Neutrophil (primary cell): Measurements from ENCODE around the gene UNC5B.

ENCODE experiments used
- H3K27ac ChIP-seq: fragments of 200-600 bp; sonication (generic); 2 replicates; pipeline ENCODE4 v1.5.1; 2016; ENCODE audit warnings: mild to moderate bottlenecking, moderate library complexity
- H3K27me3 ChIP-seq: fragments of 200-600 bp; sonication (generic); 2 replicates; pipeline ENCODE4 v1.6.0; 2016; ENCODE audit warnings: mild to moderate bottlenecking
- H3K36me3 ChIP-seq: fragments of 200-600 bp; sonication (generic); 2 replicates; pipeline ENCODE4 v1.5.1; 2017
- H3K4me1 ChIP-seq, 2 experiments: fragments of 200-600 bp in 1 of 2; sonication (generic) in 1 of 2; 1 replicate in 1 of 2; 2 replicates in 1 of 2; pipeline versions ENCODE4 v1.5.1 to v1.6.1; 2013 to 2016; ENCODE audit warnings: low read depth in 1 of 2, low read length in 1 of 2, mild to moderate bottlenecking in 1 of 2, moderate library complexity in 1 of 2; ENCODE audit not compliant: control insufficient read depth in 1 of 2, insufficient read depth in 1 of 2
- H3K4me3 ChIP-seq, 2 experiments: fragments of 200-600 bp in 1 of 2; sonication (generic) in 1 of 2; 1 replicate in 1 of 2; 2 replicates in 1 of 2; pipeline ENCODE4 v1.5.1; 2013 to 2016; ENCODE audit warnings: low read depth in 1 of 2, low read length in 1 of 2, mild to moderate bottlenecking in 1 of 2, moderate library complexity in 1 of 2
- H3K9me3 ChIP-seq: fragments of 200-600 bp; sonication (generic); 2 replicates; pipeline ENCODE4 v1.5.1; 2016
- TF ChIP-seq, protein P1 (sequence below): fragments of 200-600 bp; sonication (generic); IDR thresholded peaks from 2 replicates; pipeline ENCODE4 v1.5.1; 2016; ENCODE audit warnings: antibody characterized with exemption

The UNC5B gene

DNA sequence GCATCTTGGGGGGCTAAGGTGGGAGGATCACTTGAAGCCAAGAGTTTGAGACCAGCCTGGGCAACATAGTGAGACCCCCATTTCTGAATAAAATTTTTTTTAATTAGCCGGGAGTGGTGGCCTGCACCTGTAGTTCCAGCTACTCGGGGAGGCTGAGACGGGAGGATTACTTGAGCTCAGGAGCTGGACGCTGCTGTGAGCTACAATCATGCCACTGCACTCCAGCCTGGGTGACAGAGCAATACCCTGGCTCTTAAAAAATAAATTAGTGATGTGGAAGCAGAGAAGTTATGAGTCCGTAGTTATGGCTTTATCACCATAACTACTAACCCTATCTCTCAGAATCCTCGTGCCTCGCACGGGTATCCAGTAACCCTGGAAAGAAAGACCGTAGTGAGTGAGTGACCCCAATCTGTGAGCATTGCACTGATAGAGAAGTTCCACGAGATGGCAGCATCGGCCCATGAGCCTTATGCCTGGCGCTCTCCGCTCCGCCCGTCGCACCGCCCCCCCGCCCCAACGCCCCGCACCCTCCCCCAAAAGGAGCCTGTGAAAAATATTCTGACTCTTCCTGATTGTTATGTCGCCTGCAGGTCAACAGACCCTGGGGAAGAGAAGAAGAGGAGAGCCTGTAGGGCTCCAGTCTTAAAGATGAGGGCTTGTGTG lies 101.8 kb downstream of the UNC5B start:
- Histone ChIP-seq H3K4me1 (peaks cover 11 to 22% of the 10 kb centered on the region in 2 experiments), H3K9me3 (no peaks in the 10 kb centered on the region), H3K4me3 (no peak overlapping the region), H3K27me3 (no peaks in the 10 kb centered on the region), H3K36me3 (no peaks in the 10 kb centered on the region), H3K27ac (no peak overlapping the region)
- TF ChIP-seq, protein P1, sequence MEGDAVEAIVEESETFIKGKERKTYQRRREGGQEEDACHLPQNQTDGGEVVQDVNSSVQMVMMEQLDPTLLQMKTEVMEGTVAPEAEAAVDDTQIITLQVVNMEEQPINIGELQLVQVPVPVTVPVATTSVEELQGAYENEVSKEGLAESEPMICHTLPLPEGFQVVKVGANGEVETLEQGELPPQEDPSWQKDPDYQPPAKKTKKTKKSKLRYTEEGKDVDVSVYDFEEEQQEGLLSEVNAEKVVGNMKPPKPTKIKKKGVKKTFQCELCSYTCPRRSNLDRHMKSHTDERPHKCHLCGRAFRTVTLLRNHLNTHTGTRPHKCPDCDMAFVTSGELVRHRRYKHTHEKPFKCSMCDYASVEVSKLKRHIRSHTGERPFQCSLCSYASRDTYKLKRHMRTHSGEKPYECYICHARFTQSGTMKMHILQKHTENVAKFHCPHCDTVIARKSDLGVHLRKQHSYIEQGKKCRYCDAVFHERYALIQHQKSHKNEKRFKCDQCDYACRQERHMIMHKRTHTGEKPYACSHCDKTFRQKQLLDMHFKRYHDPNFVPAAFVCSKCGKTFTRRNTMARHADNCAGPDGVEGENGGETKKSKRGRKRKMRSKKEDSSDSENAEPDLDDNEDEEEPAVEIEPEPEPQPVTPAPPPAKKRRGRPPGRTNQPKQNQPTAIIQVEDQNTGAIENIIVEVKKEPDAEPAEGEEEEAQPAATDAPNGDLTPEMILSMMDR: peak; percentile 86

DNA sequence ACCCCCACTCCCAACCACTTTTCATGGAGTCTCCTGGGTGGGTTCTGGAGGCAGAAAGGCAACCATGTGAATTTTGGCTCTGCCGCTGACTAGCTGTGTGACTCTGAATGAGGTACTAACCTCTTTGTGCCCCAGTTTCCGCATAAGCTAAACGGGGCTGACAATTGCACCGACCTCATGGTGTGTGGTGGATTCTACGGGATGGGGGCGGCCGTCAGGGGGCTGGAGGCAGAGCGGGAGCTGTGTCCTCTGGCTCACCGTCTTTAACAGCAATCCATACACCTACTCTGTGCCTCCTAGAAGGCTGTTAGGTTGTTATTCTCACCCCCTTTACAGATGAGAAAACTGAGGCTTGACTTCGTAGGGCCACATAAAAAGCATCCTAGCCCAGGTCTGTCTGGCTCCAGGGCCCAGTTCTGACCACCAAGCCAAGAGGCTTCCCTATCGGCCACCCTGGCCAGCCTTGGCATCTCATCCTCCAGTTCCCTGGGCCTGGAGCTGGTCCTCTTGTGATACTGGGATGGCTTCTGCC lies 102.4 kb downstream of the UNC5B start:
- no peaks in the 10 kb centered on the region for H3K9me3 ChIP-seq
- no peak overlapping the region for H3K27ac ChIP-seq
- TF ChIP-seq, protein P1: no peak
- no peak overlapping the region for H3K4me3 ChIP-seq
- H3K36me3 ChIP-seq: no peaks in the 10 kb centered on the region
- peaks cover 11 to 28% of the 10 kb centered on the region in 2 experiments for H3K4me1 ChIP-seq
- H3K27me3 ChIP-seq: no peaks in the 10 kb centered on the region

DNA sequence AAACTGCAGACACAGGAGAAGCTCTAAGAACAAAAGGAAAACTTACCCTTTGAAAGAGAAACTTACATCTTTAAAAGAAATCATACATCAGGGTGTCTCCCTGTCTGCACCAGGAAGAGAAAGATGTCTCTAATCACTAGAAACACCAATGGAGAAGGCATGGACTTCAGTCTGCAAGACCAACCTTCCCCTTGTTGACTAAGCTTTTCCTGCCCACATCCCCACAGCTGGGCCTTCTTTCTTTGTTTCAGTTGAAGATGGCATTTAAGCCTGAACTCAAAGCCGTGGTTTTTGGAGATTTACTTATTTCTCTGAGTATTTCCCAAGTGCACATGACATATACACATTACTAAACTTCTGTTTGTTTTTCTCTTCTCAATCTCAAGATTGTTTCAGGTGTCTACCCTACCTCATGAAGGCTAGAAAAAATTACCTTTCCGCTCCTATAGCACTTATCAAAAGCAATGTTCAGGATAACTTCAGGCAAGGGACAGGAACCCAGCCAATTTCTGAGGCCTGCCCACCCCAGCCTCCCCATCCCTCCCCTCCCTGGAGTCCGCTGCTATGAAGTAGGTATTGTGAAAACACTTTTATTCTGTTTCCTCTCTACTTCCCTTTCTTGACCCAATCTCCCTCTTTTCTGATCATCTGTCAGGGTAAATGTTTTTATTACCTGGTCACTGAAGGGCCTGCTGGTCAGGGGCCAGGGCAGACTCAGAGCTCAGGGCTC lies 103.9 kb downstream of the UNC5B start:
- Histone ChIP-seq H3K9me3 (no peaks in the 10 kb centered on the region), H3K4me1 (peaks cover 11 to 28% of the 10 kb centered on the region in 2 experiments), H3K27ac (no peak overlapping the region), H3K4me3 (no peak overlapping the region), H3K27me3 (no peaks in the 10 kb centered on the region), H3K36me3 (no peaks in the 10 kb centered on the region)
- TF ChIP-seq, protein P1: no peak

DNA sequence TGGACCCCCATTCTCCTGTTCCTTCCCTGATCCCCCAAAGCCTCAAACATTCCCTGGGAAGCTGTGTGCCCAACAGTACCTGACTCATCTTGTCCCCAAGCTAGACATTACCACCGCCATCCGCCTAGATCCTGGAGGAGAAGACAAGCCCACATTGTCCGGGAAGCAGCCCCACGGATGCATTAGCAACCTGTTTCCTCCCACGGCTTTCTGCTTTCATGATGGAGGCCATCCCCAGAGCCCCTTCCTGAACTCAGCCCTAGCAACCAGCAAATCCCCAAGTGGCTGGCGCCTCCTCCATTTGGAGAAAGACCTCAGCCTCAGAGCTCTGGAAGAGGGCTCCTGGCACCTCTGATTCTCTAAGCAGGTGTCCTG lies 104.4 kb downstream of the UNC5B start:
- no peaks in the 10 kb centered on the region for H3K9me3 ChIP-seq
- H3K27ac ChIP-seq: no peak overlapping the region
- no peaks in the 10 kb centered on the region for H3K36me3 ChIP-seq
- H3K27me3 ChIP-seq: no peaks in the 10 kb centered on the region
- peaks cover 11 to 28% of the 10 kb centered on the region in 2 experiments for H3K4me1 ChIP-seq
- TF ChIP-seq, protein P1: no peak
- no peak overlapping the region for H3K4me3 ChIP-seq

DNA sequence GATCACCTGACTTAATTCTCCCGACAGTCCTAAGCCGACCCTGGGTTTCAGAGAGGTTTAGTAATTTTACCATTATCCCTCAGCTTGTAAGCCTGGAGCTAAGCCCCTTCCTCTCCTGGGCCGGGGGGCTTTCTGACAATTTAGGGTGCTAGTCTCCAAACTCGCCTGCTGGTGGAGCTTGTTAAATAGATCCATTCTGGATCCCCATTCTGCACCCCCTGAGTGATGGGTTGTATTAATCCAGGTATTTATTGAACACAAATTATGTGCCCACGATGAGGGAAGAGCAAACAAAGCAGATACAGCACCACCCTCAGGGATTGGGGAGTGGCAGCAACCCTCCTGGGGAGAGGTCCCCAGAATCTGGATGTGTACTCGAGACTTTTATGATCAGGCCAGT lies 105.4 kb downstream of the UNC5B start:
- no peaks in the 10 kb centered on the region for H3K36me3 ChIP-seq
- H3K9me3 ChIP-seq: no peaks in the 10 kb centered on the region
- H3K27ac ChIP-seq: no peak overlapping the region
- no peaks in the 10 kb centered on the region for H3K27me3 ChIP-seq
- peaks cover 11 to 29% of the 10 kb centered on the region in 2 experiments for H3K4me1 ChIP-seq
- no peak overlapping the region for H3K4me3 ChIP-seq
- TF ChIP-seq, protein P1: no peak
